ENCODE measurements around the gene SYNJ2BP. TPM values are rescaled to one million over a fixed set of nuclear protein-coding genes. Genes with fewer than 3 reads are reported as not detected.

Gene SYNJ2BP
- total RNA-seq, 1 experiment from 2014 or later = 26.6 TPM

GRCh38 chr14:70441641-70442040, 24.8 kb upstream of the SYNJ2BP start:
- Histone ChIP-seq H3K56ac (ENCODE audit: insufficient read length, low read depth, low read length) (no peak overlapping the region), H2BK5ac (ENCODE audit: insufficient read length, low read length) (no peak overlapping the region), H2AK5ac (ENCODE audit: insufficient read length, low read length) (no peak overlapping the region), H2AFZ (ENCODE audit: low read length) (no peak overlapping the region), H4K5ac (ENCODE audit: insufficient read length, low read depth, low read length) (no peak overlapping the region), H3K79me2 (ENCODE audit: insufficient read depth, low read length) (no peaks in the 10 kb centered on the region), H3K4me1 (ENCODE audit: insufficient read depth, low read length) (no peaks in the 10 kb centered on the region), H2BK12ac (ENCODE audit: insufficient read length, low read depth, low read length) (no peak overlapping the region), H3K79me1 (ENCODE audit: insufficient read depth, low read depth, low read length, poor library complexity, severe bottlenecking) (no peaks in the 10 kb centered on the region), H4K8ac (replicated peaks; ENCODE audit: insufficient read length, low read depth, low read length) (no peak overlapping the region), H2BK120ac (ENCODE audit: low read depth, low read length, poor library complexity, severe bottlenecking) (no peak overlapping the region), H3K9me3 (ENCODE audit: control insufficient read depth, low read depth, low read length) (peaks cover 43% of the 10 kb centered on the region), H4K20me1 (ENCODE audit: control insufficient read depth, insufficient read depth, insufficient read length) (no peaks in the 10 kb centered on the region), H3K18ac (ENCODE audit: insufficient read length, low read depth, low read length) (no peak overlapping the region), H3T11ph (ENCODE audit: low read length) (no peak overlapping the region), H3K23ac (ENCODE audit: insufficient read length, low read depth, low read length) (no peak overlapping the region), H3K4ac (ENCODE audit: low read depth, low read length) (no peak overlapping the region), H4K91ac (ENCODE audit: insufficient read length, low read depth, low read length) (no peak overlapping the region), H2BK20ac (ENCODE audit: low read depth, low read length, poor library complexity, severe bottlenecking) (no peak overlapping the region), H2BK15ac (ENCODE audit: low read depth, low read length) (no peak overlapping the region), H3K27ac (ENCODE audit: insufficient read length, low read depth, low read length) (no peak overlapping the region), H3K9ac (ENCODE audit: extremely low read depth, insufficient read length, low read length) (no peak overlapping the region), H3K4me2 (ENCODE audit: insufficient read depth, insufficient read length, low read length) (no peak overlapping the region), H3K14ac (ENCODE audit: insufficient read depth, low read length) (no peak overlapping the region), H3K27me3 (ENCODE audit: insufficient read depth, low read length) (no peaks in the 10 kb centered on the region), H3K23me2 (ENCODE audit: insufficient read length, low read depth, low read length, poor library complexity, severe bottlenecking) (no peaks in the 10 kb centered on the region)
- Mint-ChIP-seq H3K4me3 (no peak overlapping the region), H3K4me1 (peaks cover 2 to 4% of the 10 kb centered on the region in 2 experiments; a peak in 1 of 4 replicates), H3K27ac (no peak overlapping the region; a peak in 1 of 7 replicates), H3K9me3 (peaks cover 71 to 72% of the 10 kb centered on the region in 2 experiments), H3K27me3 (ENCODE audit: low read depth) (peaks cover 6% of the 10 kb centered on the region), H3K36me3 (ENCODE audit: insufficient read depth in 1 of 3, low read depth in 3 of 3) (peaks cover 26 to 47% (median 45%) of the 10 kb centered on the region in 3 experiments)
- no peak for TF ChIP-seq CTCF (conservative IDR thresholded peaks at IDR 0.05)
- WGBS (ENCODE audit: extremely low coverage, insufficient read length, low lambda C conversion rate) = no CpG with 5 or more reads among the region's 3 CpGs
- DNase-seq = no peak
